Kidney epithelial cell (primary cell): Measurements from ENCODE around the gene PACS1. TPM values are rescaled to one million over a fixed set of nuclear protein-coding genes. Genes with fewer than 3 reads are reported as not detected.

Experiments used
- DNase-seq: peaks from one replicate; pipeline ENCODE4 v3.0.0-alpha.2; 2010; ENCODE audit warnings: low read depth
- H3K27me3 ChIP-seq: 2 replicates; pipeline ENCODE4 v1.6.0; 2011; ENCODE audit warnings: low read length; ENCODE audit not compliant: control insufficient read depth, insufficient read depth
- H3K36me3 ChIP-seq: 2 replicates; pipeline ENCODE4 v1.5.1; 2011; ENCODE audit warnings: low read length; ENCODE audit not compliant: control insufficient read depth, insufficient read depth
- H3K4me3 ChIP-seq: 2 replicates; pipeline ENCODE4 v1.5.1; 2011; ENCODE audit warnings: low read depth, mild to moderate bottlenecking, control low read depth, low read length
- CTCF ChIP-seq: IDR thresholded peaks from 2 replicates; pipeline ENCODE4 v1.5.1; 2011; ENCODE audit warnings: mild to moderate bottlenecking, moderate library complexity, low read length, control low read depth, inconsistent platforms; ENCODE audit not compliant: insufficient read depth, poor library complexity, severe bottlenecking
- total RNA-seq: library from RNA; depleted of rRNA; stranded (reverse); fragments of >200 nt; gene quantifications from 2 replicates; pipeline ENCODE4 v1.2.3, GENCODE V29; 2015

Gene PACS1
- total RNA-seq, 1 donor from 2014 or later: 29.4 TPM

- Histone ChIP-seq H3K4me3 (no peak overlapping the region), H3K36me3 (no peaks in the 10 kb centered on the region), H3K27me3 (no peaks in the 10 kb centered on the region)
- no peak for DNase-seq
- TF ChIP-seq CTCF: no peak
These were observed 27.7 kb upstream of the PACS1 start for GRCh38 chr11:66042227-66042995.

- TF ChIP-seq CTCF: no peak
- DNase-seq: no peak
- H3K4me3 ChIP-seq: no peak overlapping the region
- H3K27me3 ChIP-seq: no peaks in the 10 kb centered on the region
- H3K36me3 ChIP-seq: no peaks in the 10 kb centered on the region
These were observed 26.8 kb upstream of the PACS1 start for GRCh38 chr11:66042996-66043906.

GRCh38 chr11:66044757-66045156 lies 25.3 kb upstream of the PACS1 start:
- H3K36me3 ChIP-seq: no peaks in the 10 kb centered on the region
- H3K4me3 ChIP-seq: no peak overlapping the region
- TF ChIP-seq CTCF: no peak
- no peak for DNase-seq
- H3K27me3 ChIP-seq: no peaks in the 10 kb centered on the region

- Histone ChIP-seq H3K4me3 (no peak overlapping the region), H3K36me3 (no peaks in the 10 kb centered on the region), H3K27me3 (no peaks in the 10 kb centered on the region)
- TF ChIP-seq CTCF: peak; percentile 95
- DNase-seq: no peak
These were observed 24.9 kb upstream of the PACS1 start for GRCh38 chr11:66045177-66045639.

- no peak overlapping the region for H3K4me3 ChIP-seq
- DNase-seq: no peak
- H3K36me3 ChIP-seq: no peaks in the 10 kb centered on the region
- TF ChIP-seq CTCF: no peak
- H3K27me3 ChIP-seq: no peaks in the 10 kb centered on the region
These were observed 23.2 kb upstream of the PACS1 start for GRCh38 chr11:66046901-66047300.
